GM23338 (cell line): ENCODE data around the gene SMYD1. TPM values are rescaled to one million over a fixed set of nuclear protein-coding genes. Genes with fewer than 3 reads are reported as not detected.
A peak's percentile ranks its signal among the peaks of the same experiment; 100 is the strongest.

Experiments used
- ATAC-seq: fragments of 200-7000 bp; cut with Tn5 transposase; 3 replicates; pipeline ENCODE4 v1.9.1; 2020
- DNase-seq: peaks from one replicate; pipeline ENCODE4 v3.0.0-alpha.2; 2015; ENCODE audit warnings: low spot score
- H2AFZ ChIP-seq: fragments of 200-600 bp; sonication (generic); 2 replicates; pipeline ENCODE4 v1.8.0; 2016; ENCODE audit warnings: antibody characterized with exemption, mild to moderate bottlenecking, moderate library complexity
- H3F3A ChIP-seq: fragments of 200-600 bp; sonication (generic); replicated peaks from 2 replicates; pipeline ENCODE4 v1.8.0; 2017; ENCODE audit warnings: antibody characterized with exemption, mixed run types, low read depth
- H3K27ac ChIP-seq: fragments of 200-600 bp; sonication (generic); 2 replicates; pipeline ENCODE4 v1.6.1; 2016; ENCODE audit warnings: low read depth
- H3K27me3 ChIP-seq: fragments of 200-600 bp; sonication (generic); 2 replicates; pipeline ENCODE4 v1.8.0; 2016; ENCODE audit warnings: mild to moderate bottlenecking, mixed run types, moderate library complexity; ENCODE audit not compliant: insufficient read depth
- H3K36me3 ChIP-seq: fragments of 200-600 bp; sonication (generic); 2 replicates; pipeline ENCODE4 v1.8.0; 2016; ENCODE audit warnings: mild to moderate bottlenecking; ENCODE audit not compliant: insufficient read depth
- H3K4me1 ChIP-seq: fragments of 200-600 bp; sonication (generic); 2 replicates; pipeline ENCODE4 v1.8.0; 2016; ENCODE audit warnings: mild to moderate bottlenecking, moderate library complexity; ENCODE audit not compliant: insufficient read depth
- H3K4me2 ChIP-seq: fragments of 200-600 bp; sonication (generic); 2 replicates; pipeline ENCODE4 v1.7.1; 2017; ENCODE audit warnings: mixed run types
- H3K4me3 ChIP-seq: fragments of 200-600 bp; sonication (generic); 2 replicates; pipeline ENCODE4 v1.6.1; 2016; ENCODE audit warnings: mixed run types
- H3K79me2 ChIP-seq: fragments of 200-600 bp; sonication (generic); replicated peaks from 2 replicates; pipeline ENCODE4 v1.8.0; 2017; ENCODE audit warnings: mild to moderate bottlenecking; ENCODE audit not compliant: insufficient read depth
- H3K9me2 ChIP-seq: fragments of 200-600 bp; sonication (generic); 2 replicates; pipeline ENCODE4 v1.8.0; 2017; ENCODE audit not compliant: insufficient read depth
- H4K20me1 ChIP-seq: fragments of 200-600 bp; sonication (generic); replicated peaks from 2 replicates; pipeline ENCODE4 v1.8.0; 2017; ENCODE audit warnings: mild to moderate bottlenecking; ENCODE audit not compliant: insufficient read depth
- H3K27ac Mint-ChIP-seq: 2 replicates; pipeline ENCODE4 v1.8.0; 2020; ENCODE audit warnings: inconsistent platforms, mild to moderate bottlenecking, moderate library complexity, mixed read lengths
- H3K27me3 Mint-ChIP-seq: 3 replicates; pipeline ENCODE4 v1.8.0; 2022; ENCODE audit warnings: low read depth, mild to moderate bottlenecking, moderate library complexity, mixed read lengths, inconsistent platforms; ENCODE audit not compliant: insufficient read depth, poor library complexity
- H3K36me3 Mint-ChIP-seq: 3 replicates; pipeline ENCODE4 v1.8.0; 2021; ENCODE audit warnings: low read depth, mild to moderate bottlenecking, inconsistent platforms, moderate library complexity, mixed read lengths
- H3K4me1 Mint-ChIP-seq: 3 replicates; pipeline ENCODE4 v1.8.0; 2020; ENCODE audit warnings: mild to moderate bottlenecking, inconsistent platforms, mixed read lengths
- H3K4me3 Mint-ChIP-seq: 3 replicates; pipeline ENCODE4 v1.8.0; 2021; ENCODE audit warnings: moderate library complexity, mild to moderate bottlenecking, inconsistent platforms, mixed read lengths
- H3K9me3 Mint-ChIP-seq: 3 replicates; pipeline ENCODE4 v1.8.0; 2020; ENCODE audit warnings: moderate library complexity, mild to moderate bottlenecking, inconsistent platforms, mixed read lengths
- CREB1 ChIP-seq: fragments of 250-450 bp; sonication (Bioruptor Pico); IDR thresholded peaks from 2 replicates; pipeline ENCODE4 v1.5.0; 2020; ENCODE audit warnings: low read depth, mild to moderate bottlenecking, moderate library complexity
- CTCF ChIP-seq, 2 experiments: fragments of 200-600 bp in 1 of 2; sonication (generic) in 1 of 2; conservative IDR thresholded peaks; 2 replicates each; pipeline versions ENCODE4 v1.5.1 to v1.6.1; 2016 to 2017; ENCODE audit warnings: antibody characterized with exemption in 2 of 2, low read depth in 2 of 2, mild to moderate bottlenecking in 2 of 2, moderate library complexity in 1 of 2
- EZH2 ChIP-seq: fragments of 200-600 bp; sonication (generic); IDR thresholded peaks from one replicate; pipeline ENCODE4 v1.8.0; 2017; ENCODE audit warnings: antibody characterized with exemption, mild to moderate bottlenecking, low read depth; ENCODE audit not compliant: unreplicated experiment
- EZH2phosphoT487 ChIP-seq: fragments of 200-600 bp; sonication (generic); IDR thresholded peaks from one replicate; pipeline ENCODE4 v1.8.1; 2018; ENCODE audit warnings: antibody characterized with exemption; ENCODE audit not compliant: unreplicated experiment
- JUNB ChIP-seq: IDR thresholded peaks from one replicate; pipeline ENCODE4 v1.6.1; 2016; ENCODE audit warnings: antibody characterized with exemption; ENCODE audit not compliant: unreplicated experiment
- NANOG ChIP-seq: IDR thresholded peaks from 2 replicates; pipeline ENCODE4 v1.6.1; 2016; ENCODE audit warnings: antibody characterized with exemption, borderline replicate concordance
- POLR2AphosphoS5 ChIP-seq: IDR thresholded peaks from 2 replicates; pipeline ENCODE4 v1.6.1; 2016; ENCODE audit warnings: antibody characterized with exemption, low read depth
- REST ChIP-seq: IDR thresholded peaks from one replicate; pipeline ENCODE4 v1.6.1; 2018; ENCODE audit warnings: antibody characterized with exemption; ENCODE audit not compliant: unreplicated experiment
- STAT1 ChIP-seq: IDR thresholded peaks from one replicate; pipeline ENCODE4 v1.6.1; 2016; ENCODE audit warnings: antibody characterized with exemption; ENCODE audit not compliant: unreplicated experiment
- ZNF114 ChIP-seq: fragments of 250-450 bp; sonication (Bioruptor Pico); IDR thresholded peaks from 2 replicates; pipeline ENCODE4 v1.5.0; 2020; ENCODE audit warnings: mild to moderate bottlenecking, moderate library complexity
- ZNF462 ChIP-seq: fragments of 250-450 bp; sonication (Bioruptor Pico); IDR thresholded peaks from 2 replicates; pipeline ENCODE4 v1.5.0; 2020; ENCODE audit warnings: mild to moderate bottlenecking, moderate library complexity
- polyA plus RNA-seq: library from polyadenylated mRNA; unstranded; fragments of >200 nt; fragmentation: Nextera tagmentation; extraction: Ambion mirVana; gene quantifications from 2 replicates; pipeline ENCODE4 v1.2.1, GENCODE V29; 2016
- total RNA-seq: library from RNA; depleted of rRNA; stranded (reverse); fragments of >200 nt; shearing (Covaris generic); gene quantifications from 2 replicates; pipeline ENCODE4 v1.2.3, GENCODE V29; 2014

SMYD1 gene
- total and polyA plus RNA-seq, 2 experiments from 2014 or later: 0.07 TPM; not detected in 1

GRCh38 chr2:88096708-88097107 is 29.1 kb downstream of the SMYD1 start:
- H3K36me3 ChIP-seq: no peaks in the 10 kb centered on the region
- H2AFZ ChIP-seq: no peak overlapping the region
- no peak overlapping the region for H3K4me3 ChIP-seq
- peaks cover 7% of the 10 kb centered on the region for H3K4me1 ChIP-seq
- H4K20me1 ChIP-seq: no peaks in the 10 kb centered on the region
- H3K79me2 ChIP-seq: no peaks in the 10 kb centered on the region
- peaks cover 33% of the 10 kb centered on the region for H3K4me1 Mint-ChIP-seq
- no peaks in the 10 kb centered on the region for H3F3A ChIP-seq
- ATAC-seq (no peak), DNase-seq (no peak)
- H3K4me2 ChIP-seq: no peak overlapping the region
- no peaks in the 10 kb centered on the region for H3K36me3 Mint-ChIP-seq
- H3K27me3 ChIP-seq: no peaks in the 10 kb centered on the region
- no peak overlapping the region for H3K27ac ChIP-seq
- no peaks in the 10 kb centered on the region for H3K9me2 ChIP-seq
- peaks cover 2% of the 10 kb centered on the region for H3K27me3 Mint-ChIP-seq
- no peaks in the 10 kb centered on the region for H3K9me3 Mint-ChIP-seq
- TF ChIP-seq EZH2phosphoT487 (no peak), STAT1 (no peak)
- no peak overlapping the region for H3K27ac Mint-ChIP-seq
- H3K4me3 Mint-ChIP-seq: no peak overlapping the region

- Histone ChIP-seq H3K9me2 (no peaks in the 10 kb centered on the region), H3K4me1 (peaks cover 7% of the 10 kb centered on the region), H2AFZ (peak overlapping the region; percentile 32; the same call in 1 of the 2 replicates), H3K4me3 (no peak overlapping the region), H4K20me1 (no peaks in the 10 kb centered on the region), H3K36me3 (no peaks in the 10 kb centered on the region), H3K79me2 (no peaks in the 10 kb centered on the region), H3F3A (no peaks in the 10 kb centered on the region), H3K4me2 (no peak overlapping the region), H3K27me3 (no peaks in the 10 kb centered on the region), H3K27ac (no peak overlapping the region)
- Mint-ChIP-seq H3K4me3 (no peak overlapping the region), H3K27ac (no peak overlapping the region), H3K27me3 (peaks cover 2% of the 10 kb centered on the region), H3K4me1 (peaks cover 33% of the 10 kb centered on the region), H3K36me3 (no peaks in the 10 kb centered on the region), H3K9me3 (no peaks in the 10 kb centered on the region)
- DNase-seq (no peak), ATAC-seq (no peak)
- no peak for TF ChIP-seq ZNF462 (CRISPR knock-in tag)
- no peak for TF ChIP-seq STAT1
- TF ChIP-seq EZH2phosphoT487: no peak
- TF ChIP-seq ZNF114: no peak
- no peak for TF ChIP-seq NANOG
- TF ChIP-seq EZH2: no peak
- TF ChIP-seq REST: no peak
- no peak for TF ChIP-seq JUNB
- no peak for TF ChIP-seq POLR2AphosphoS5
- no peak for TF ChIP-seq CTCF (conservative IDR thresholded peaks at IDR 0.05; ENCODE audit: low read depth in 2 of 2)
- TF ChIP-seq CREB1 (CRISPR knock-in tag): no peak
Measured at GRCh38 chr2:88097192-88097591, 29.6 kb downstream of the SMYD1 start.
